ENCODE results near the gene LMO3.
A peak's percentile ranks its signal among the peaks of the same experiment; 100 is the strongest.

LMO3 gene

DNA sequence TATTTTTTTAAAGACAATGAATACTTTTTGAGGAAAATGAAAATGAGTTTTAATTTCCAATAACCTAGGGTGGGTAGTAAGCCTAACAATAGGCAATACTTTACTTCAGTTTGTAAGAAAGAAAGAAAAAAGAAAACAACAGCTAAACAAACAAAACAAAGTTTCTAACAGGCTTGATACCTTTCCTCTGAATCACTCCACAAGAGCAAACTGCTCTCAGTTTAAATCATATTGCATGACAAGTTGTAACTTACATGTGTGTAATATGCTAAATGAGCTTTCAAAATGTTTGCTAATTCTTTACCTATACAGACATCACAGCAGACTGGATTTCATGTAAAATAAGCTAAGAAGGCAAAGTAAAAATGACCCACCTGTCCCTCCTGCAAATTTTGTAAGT lies 6.7 kb upstream of the LMO3 start:
- Histone ChIP-seq H3K4me2 (no peak overlapping the region), H3K4me1 (ENCODE audit: low read depth, poor library complexity, severe bottlenecking) (peaks cover 14% of the 10 kb centered on the region), H3K27ac (no peak overlapping the region), H3K36me3 (ENCODE audit: insufficient read depth) (no peaks in the 10 kb centered on the region), H4K20me1 (ENCODE audit: insufficient read depth) (no peaks in the 10 kb centered on the region), H3K4me3 (IDR thresholded peaks at IDR 0.05; ENCODE audit: insufficient read depth, low read depth, low read length) (no peak overlapping the region), H3K27me3 (ENCODE audit: insufficient read depth, low read depth) (no peaks in the 10 kb centered on the region), H3K79me2 (ENCODE audit: insufficient read depth, low read depth) (no peaks in the 10 kb centered on the region), H2AFZ (ENCODE audit: low read depth) (no peak overlapping the region), H3K9ac (no peak overlapping the region)
- no peak for TF ChIP-seq CTCF (conservative IDR thresholded peaks at IDR 0.05; ENCODE audit: low read depth, low read length)

- Histone ChIP-seq H3K27ac (no peak overlapping the region), H3K4me2 (peak overlapping the region; percentile 68)
- TF ChIP-seq CTCF (conservative IDR thresholded peaks at IDR 0.05; ENCODE audit: low read depth, low read length), result no peak
Observed at GRCh38 chr12:16611146-16611545, 5.2 kb upstream of the LMO3 start.

GRCh38 chr12:16610743-16611142 lies 4.8 kb upstream of the LMO3 start:
- Histone ChIP-seq H4K20me1 (ENCODE audit: insufficient read depth) (no peaks in the 10 kb centered on the region), H3K27ac (no peak overlapping the region), H3K4me3 (IDR thresholded peaks at IDR 0.05; ENCODE audit: insufficient read depth, low read depth, low read length) (no peak overlapping the region), H3K79me2 (ENCODE audit: insufficient read depth, low read depth) (no peaks in the 10 kb centered on the region), H3K4me2 (no peak overlapping the region; the same call in 1 of the 2 replicates), H2AFZ (ENCODE audit: low read depth) (no peak overlapping the region), H3K9ac (no peak overlapping the region), H3K27me3 (ENCODE audit: insufficient read depth, low read depth) (no peaks in the 10 kb centered on the region), H3K36me3 (ENCODE audit: insufficient read depth) (no peaks in the 10 kb centered on the region), H3K4me1 (ENCODE audit: low read depth, poor library complexity, severe bottlenecking) (peaks cover 22% of the 10 kb centered on the region)
- TF ChIP-seq CTCF (conservative IDR thresholded peaks at IDR 0.05; ENCODE audit: low read depth, low read length), result no peak

More at GRCh38 chr12:16611146-16611545, 5.2 kb upstream of the LMO3 start:
- peaks cover 22% of the 10 kb centered on the region for H3K4me1 ChIP-seq (ENCODE audit: low read depth, poor library complexity, severe bottlenecking)
- H3K36me3 ChIP-seq (ENCODE audit: insufficient read depth), result no peaks in the 10 kb centered on the region
- H3K27me3 ChIP-seq (ENCODE audit: insufficient read depth, low read depth), result no peaks in the 10 kb centered on the region
- H4K20me1 ChIP-seq (ENCODE audit: insufficient read depth), result no peaks in the 10 kb centered on the region
- no peaks in the 10 kb centered on the region for H3K79me2 ChIP-seq (ENCODE audit: insufficient read depth, low read depth)
- H3K9ac ChIP-seq, result no peak overlapping the region
- no peak overlapping the region; the same call in 1 of the 2 replicates for H2AFZ ChIP-seq (ENCODE audit: low read depth)
- H3K4me3 ChIP-seq (IDR thresholded peaks at IDR 0.05; ENCODE audit: insufficient read depth, low read depth, low read length), result no peak overlapping the region

- no peak overlapping the region for H2AFZ ChIP-seq (ENCODE audit: low read depth)
- peaks cover 22% of the 10 kb centered on the region for H3K4me1 ChIP-seq (ENCODE audit: low read depth, poor library complexity, severe bottlenecking)
- H3K4me2 ChIP-seq, result no peak overlapping the region
- H3K27ac ChIP-seq, result no peak overlapping the region
- no peak overlapping the region for H3K9ac ChIP-seq
- no peak for TF ChIP-seq CTCF (conservative IDR thresholded peaks at IDR 0.05; ENCODE audit: low read depth, low read length)
- H3K4me3 ChIP-seq (IDR thresholded peaks at IDR 0.05; ENCODE audit: insufficient read depth, low read depth, low read length), result no peak overlapping the region
- H3K36me3 ChIP-seq (ENCODE audit: insufficient read depth), result no peaks in the 10 kb centered on the region
- no peaks in the 10 kb centered on the region for H4K20me1 ChIP-seq (ENCODE audit: insufficient read depth)
- no peaks in the 10 kb centered on the region for H3K79me2 ChIP-seq (ENCODE audit: insufficient read depth, low read depth)
- no peaks in the 10 kb centered on the region for H3K27me3 ChIP-seq (ENCODE audit: insufficient read depth, low read depth)
Observed at GRCh38 chr12:16610001-16610585, 4.1 kb upstream of the LMO3 start.

Data from KMS-11 (cell line).